Measurements from ENCODE around the gene KLHL8. TPM values are rescaled to one million over a fixed set of nuclear protein-coding genes. Genes with fewer than 3 reads are reported as not detected.

The KLHL8 gene
- total RNA-seq, 1 donor from 2014 or later = 20.6 TPM

DNA sequence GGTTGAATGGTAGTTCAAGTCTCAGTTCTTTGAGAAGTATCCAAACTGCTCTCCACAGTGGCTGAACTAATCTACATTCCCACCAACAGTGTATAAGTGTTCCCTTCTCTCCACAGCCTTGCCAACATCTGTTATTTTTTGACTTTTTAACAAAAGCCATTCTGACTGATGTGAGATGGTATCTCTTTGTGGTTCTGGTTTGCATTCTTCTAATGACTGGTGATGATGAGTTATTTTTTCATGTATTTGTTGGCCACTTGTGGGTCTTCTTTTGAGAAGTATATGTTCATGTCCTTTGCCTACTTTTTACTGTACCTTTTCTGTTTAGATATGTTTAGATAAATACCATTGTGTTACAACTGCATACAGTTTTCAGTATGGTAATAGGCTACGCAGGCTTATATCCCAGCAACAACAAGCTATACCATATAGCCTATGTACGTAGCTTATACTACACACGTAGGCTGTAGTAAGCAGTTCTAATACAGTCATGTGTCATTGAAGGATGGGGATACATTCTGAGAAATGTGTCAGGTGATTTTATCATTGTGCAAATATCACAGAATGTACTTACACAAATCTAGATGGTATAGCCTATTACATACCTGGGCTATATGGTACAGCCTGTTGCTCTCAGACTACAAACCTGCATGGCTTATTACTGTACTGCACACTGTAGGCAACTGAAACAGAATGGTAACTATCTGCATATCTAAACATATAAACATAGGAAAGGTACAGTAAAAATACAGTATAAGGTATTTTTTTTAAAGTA is 28.1 kb downstream of the KLHL8 start:
- Histone ChIP-seq H3K4me1 (no peaks in the 10 kb centered on the region), H3K9me3 (no peaks in the 10 kb centered on the region), H3K27me3 (ENCODE audit: low read depth) (no peaks in the 10 kb centered on the region), H3K36me3 (no peaks in the 10 kb centered on the region), H3K27ac (no peak overlapping the region), H3K4me3 (no peak overlapping the region)
- ATAC-seq = no peak
- TF ChIP-seq, protein P1, sequence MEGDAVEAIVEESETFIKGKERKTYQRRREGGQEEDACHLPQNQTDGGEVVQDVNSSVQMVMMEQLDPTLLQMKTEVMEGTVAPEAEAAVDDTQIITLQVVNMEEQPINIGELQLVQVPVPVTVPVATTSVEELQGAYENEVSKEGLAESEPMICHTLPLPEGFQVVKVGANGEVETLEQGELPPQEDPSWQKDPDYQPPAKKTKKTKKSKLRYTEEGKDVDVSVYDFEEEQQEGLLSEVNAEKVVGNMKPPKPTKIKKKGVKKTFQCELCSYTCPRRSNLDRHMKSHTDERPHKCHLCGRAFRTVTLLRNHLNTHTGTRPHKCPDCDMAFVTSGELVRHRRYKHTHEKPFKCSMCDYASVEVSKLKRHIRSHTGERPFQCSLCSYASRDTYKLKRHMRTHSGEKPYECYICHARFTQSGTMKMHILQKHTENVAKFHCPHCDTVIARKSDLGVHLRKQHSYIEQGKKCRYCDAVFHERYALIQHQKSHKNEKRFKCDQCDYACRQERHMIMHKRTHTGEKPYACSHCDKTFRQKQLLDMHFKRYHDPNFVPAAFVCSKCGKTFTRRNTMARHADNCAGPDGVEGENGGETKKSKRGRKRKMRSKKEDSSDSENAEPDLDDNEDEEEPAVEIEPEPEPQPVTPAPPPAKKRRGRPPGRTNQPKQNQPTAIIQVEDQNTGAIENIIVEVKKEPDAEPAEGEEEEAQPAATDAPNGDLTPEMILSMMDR (IDR thresholded peaks at IDR 0.05) = no peak
- intact Hi-C loops (cut with DNase I) = no loop called here
- DNase-seq = no peak

- Histone ChIP-seq H3K36me3 (no peaks in the 10 kb centered on the region), H3K4me3 (no peak overlapping the region), H3K27me3 (ENCODE audit: low read depth) (no peaks in the 10 kb centered on the region), H3K27ac (no peak overlapping the region), H3K9me3 (no peaks in the 10 kb centered on the region), H3K4me1 (no peaks in the 10 kb centered on the region)
- DNase-seq (no peak), ATAC-seq (no peak)
- TF ChIP-seq, protein P1 (IDR thresholded peaks at IDR 0.05) = no peak
- intact Hi-C loops (cut with DNase I) = no loop called here
Measured at GRCh38 chr4:87188932-87189331, 31.5 kb downstream of the KLHL8 start.

- no peaks in the 10 kb centered on the region for H3K4me1 ChIP-seq
- ATAC-seq = no peak
- no peak for DNase-seq
- H3K27me3 ChIP-seq (ENCODE audit: low read depth) = no peaks in the 10 kb centered on the region
- H3K27ac ChIP-seq = no peak overlapping the region
- TF ChIP-seq, protein P1 (IDR thresholded peaks at IDR 0.05) = no peak
- no peaks in the 10 kb centered on the region for H3K36me3 ChIP-seq
- no peak overlapping the region for H3K4me3 ChIP-seq
- H3K9me3 ChIP-seq = no peaks in the 10 kb centered on the region
- intact Hi-C loops (cut with DNase I) = no loop called here
Measured at GRCh38 chr4:87188048-87188447, 32.4 kb downstream of the KLHL8 start.

- no peak overlapping the region for H3K4me3 ChIP-seq
- H3K36me3 ChIP-seq = no peaks in the 10 kb centered on the region
- H3K27ac ChIP-seq = no peak overlapping the region
- DNase-seq (no peak), ATAC-seq (no peak)
- no peaks in the 10 kb centered on the region for H3K9me3 ChIP-seq
- no peaks in the 10 kb centered on the region for H3K27me3 ChIP-seq (ENCODE audit: low read depth)
- intact Hi-C loops (cut with DNase I) = no loop called here
- H3K4me1 ChIP-seq = no peaks in the 10 kb centered on the region
- TF ChIP-seq, protein P1 (IDR thresholded peaks at IDR 0.05) = no peak
Measured at GRCh38 chr4:87185146-87185870, 35.1 kb downstream of the KLHL8 start.

DNA sequence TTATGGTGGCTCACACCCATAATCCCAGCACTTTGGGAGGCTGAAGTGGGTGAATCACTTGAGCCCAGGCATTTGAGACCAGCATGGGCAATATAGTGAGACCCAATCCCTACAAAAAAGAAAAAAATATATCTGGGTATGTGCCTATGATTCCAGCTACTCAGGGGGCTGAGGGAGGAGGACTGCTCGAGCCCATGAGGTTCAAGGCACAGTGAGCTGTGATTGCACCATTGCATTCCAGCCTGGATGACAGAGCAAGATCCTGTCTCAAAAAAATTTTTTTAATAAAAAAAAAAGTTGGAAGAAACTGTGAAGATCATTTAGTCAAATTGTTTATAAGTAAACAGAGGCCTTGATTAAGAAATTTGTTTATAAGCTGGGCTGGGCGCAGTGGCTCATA is 39.7 kb downstream of the KLHL8 start:
- DNase-seq = no peak
- intact Hi-C loops (cut with DNase I) = no loop called here
- TF ChIP-seq, protein P1 (IDR thresholded peaks at IDR 0.05) = no peak

More for the DNA sequence above, 39.7 kb downstream of the KLHL8 start:
- Histone ChIP-seq H3K36me3 (no peaks in the 10 kb centered on the region), H3K27ac (no peak overlapping the region), H3K27me3 (ENCODE audit: low read depth) (no peaks in the 10 kb centered on the region), H3K4me3 (no peak overlapping the region), H3K9me3 (no peaks in the 10 kb centered on the region), H3K4me1 (no peaks in the 10 kb centered on the region)
- ATAC-seq = no peak
